Measurements from ENCODE around the gene TRAPPC3. TPM values are rescaled to one million over a fixed set of nuclear protein-coding genes. Genes with fewer than 3 reads are reported as not detected.

The TRAPPC3 gene
- total and polyA plus RNA-seq, 2 donors (not counting 1 experiment from before 2014, with no cell fraction given) = 40.5 to 42.1 TPM

DNA sequence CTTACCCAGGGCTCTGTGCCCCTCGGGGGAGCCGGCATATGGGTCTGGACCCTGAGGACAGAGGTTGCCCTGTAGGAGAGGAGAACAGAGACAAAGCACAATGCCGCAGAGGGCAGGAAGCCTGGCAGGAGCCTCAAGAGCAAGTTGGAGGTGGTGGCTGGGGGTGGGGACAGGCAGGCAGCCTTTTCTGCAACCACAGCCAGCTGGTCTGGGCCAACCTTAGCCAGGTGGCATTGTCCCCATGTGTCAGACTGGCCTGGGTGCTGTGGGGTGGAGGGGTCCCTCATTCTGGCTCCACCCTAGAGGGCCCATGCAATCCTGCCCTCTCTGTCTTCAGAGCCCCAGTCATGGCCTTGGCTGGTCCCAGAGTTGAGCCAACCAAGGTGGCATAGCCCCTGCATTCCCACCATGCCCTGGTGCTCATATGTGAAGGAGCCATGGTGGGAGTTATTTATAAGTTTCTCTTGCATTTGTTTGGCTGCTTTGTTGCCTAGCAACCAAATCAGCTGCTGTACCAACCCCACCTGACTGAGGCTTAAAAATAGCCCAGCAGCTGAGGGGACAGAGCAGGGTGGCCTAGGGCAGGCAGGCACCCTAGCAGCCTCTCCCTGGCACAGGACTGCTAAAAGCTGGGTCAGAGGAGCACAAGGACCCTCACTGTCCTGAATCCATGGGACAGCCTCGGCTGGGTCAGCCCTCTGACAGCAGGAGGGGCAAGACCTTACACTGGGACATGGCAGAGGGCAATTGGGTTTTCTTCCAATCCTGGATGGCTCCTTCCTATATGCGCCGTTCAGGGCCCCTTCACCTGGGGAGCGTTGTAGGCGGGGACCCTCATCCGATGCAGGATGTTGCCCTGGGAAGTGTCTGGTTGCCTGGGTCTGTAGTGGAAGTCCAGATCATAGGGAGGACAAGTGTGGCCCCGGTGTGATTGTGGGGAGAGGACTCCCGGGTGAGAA is 26.1 kb upstream of the TRAPPC3 start:
- intact Hi-C loops (cut with micrococcal nuclease) = no loop called here
- Histone ChIP-seq H3K4me1 (ENCODE audit: control insufficient read depth in 2 of 2, insufficient read depth in 2 of 2, low read length in 2 of 2) (peaks cover 11 to 13% of the 10 kb centered on the region in 2 donors), H3K27me3 (replicated peaks in 1 of 4; ENCODE audit: control extremely low read depth in 1 of 4, control insufficient read depth in 3 of 4, insufficient read depth in 4 of 4, low read length in 3 of 4) (no peaks in the 10 kb centered on the region), H3K36me3 (replicated peaks in 1 of 2; ENCODE audit: control extremely low read depth in 1 of 2, control insufficient read depth in 1 of 2, extremely low read depth in 1 of 2, insufficient read depth in 2 of 2, low read length in 1 of 2) (peaks cover 5 to 76% of the 10 kb centered on the region in 2 experiments), H3K4me2 (replicated peaks; ENCODE audit: low read depth, low read length, poor library complexity, severe bottlenecking) (peak overlapping the region; percentile 21), H4K20me1 (ENCODE audit: control insufficient read depth, insufficient read depth, low read length, poor library complexity, severe bottlenecking) (peaks cover 15% of the 10 kb centered on the region), H3K9me3 (ENCODE audit: control extremely low read depth in 1 of 3, control insufficient read depth in 2 of 3, insufficient read depth in 1 of 3, low read length in 2 of 3) (no peaks in the 10 kb centered on the region), H3K79me2 (ENCODE audit: control insufficient read depth, insufficient read depth, low read length) (peaks cover 14% of the 10 kb centered on the region), H3K4me3 (ENCODE audit: control extremely low read depth in 1 of 5, extremely low read depth in 1 of 5, insufficient read depth in 1 of 5, low read depth in 2 of 5, low read length in 4 of 5) (no peak overlapping the region), H2AFZ (ENCODE audit: insufficient read depth, low read depth, low read length, poor library complexity, severe bottlenecking) (no peak overlapping the region), H3K9ac (ENCODE audit: low read length) (no peak overlapping the region), H3K27ac (ENCODE audit: low read length in 2 of 2) (peak overlapping the region; percentile 16 to 62)
- POLR2A ChIA-PET = interaction anchor here (0.6 kb wide), 2 partner anchors 85 to 826 kb away, joined by 5 to 7 read pairs; no protein-coding TSS in a partner anchor
- DNase-seq (peak; percentile 69), ATAC-seq (ENCODE audit: low read depth) (peak; percentile 39)
- no peak for TF ChIP-seq EZH2 (IDR thresholded peaks at IDR 0.05; ENCODE audit: borderline replicate concordance, insufficient read depth, low read depth, low read length, poor library complexity, severe bottlenecking)
- TF ChIP-seq, protein P1, sequence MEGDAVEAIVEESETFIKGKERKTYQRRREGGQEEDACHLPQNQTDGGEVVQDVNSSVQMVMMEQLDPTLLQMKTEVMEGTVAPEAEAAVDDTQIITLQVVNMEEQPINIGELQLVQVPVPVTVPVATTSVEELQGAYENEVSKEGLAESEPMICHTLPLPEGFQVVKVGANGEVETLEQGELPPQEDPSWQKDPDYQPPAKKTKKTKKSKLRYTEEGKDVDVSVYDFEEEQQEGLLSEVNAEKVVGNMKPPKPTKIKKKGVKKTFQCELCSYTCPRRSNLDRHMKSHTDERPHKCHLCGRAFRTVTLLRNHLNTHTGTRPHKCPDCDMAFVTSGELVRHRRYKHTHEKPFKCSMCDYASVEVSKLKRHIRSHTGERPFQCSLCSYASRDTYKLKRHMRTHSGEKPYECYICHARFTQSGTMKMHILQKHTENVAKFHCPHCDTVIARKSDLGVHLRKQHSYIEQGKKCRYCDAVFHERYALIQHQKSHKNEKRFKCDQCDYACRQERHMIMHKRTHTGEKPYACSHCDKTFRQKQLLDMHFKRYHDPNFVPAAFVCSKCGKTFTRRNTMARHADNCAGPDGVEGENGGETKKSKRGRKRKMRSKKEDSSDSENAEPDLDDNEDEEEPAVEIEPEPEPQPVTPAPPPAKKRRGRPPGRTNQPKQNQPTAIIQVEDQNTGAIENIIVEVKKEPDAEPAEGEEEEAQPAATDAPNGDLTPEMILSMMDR (IDR thresholded peaks at IDR 0.05) = no peak
- Mint-ChIP-seq H3K4me3 (no peak overlapping the region), H3K27me3 (no peaks in the 10 kb centered on the region), H3K4me1 (peaks cover 17% of the 10 kb centered on the region), H3K27ac (peak overlapping the region; percentile 61), H3K9me3 (ENCODE audit: insufficient read depth) (no peaks in the 10 kb centered on the region)
- 54% methylated on average over 2 of the region's 11 CpGs for WGBS (ENCODE audit: insufficient coverage)
- CTCF ChIA-PET = no interaction called here

DNA sequence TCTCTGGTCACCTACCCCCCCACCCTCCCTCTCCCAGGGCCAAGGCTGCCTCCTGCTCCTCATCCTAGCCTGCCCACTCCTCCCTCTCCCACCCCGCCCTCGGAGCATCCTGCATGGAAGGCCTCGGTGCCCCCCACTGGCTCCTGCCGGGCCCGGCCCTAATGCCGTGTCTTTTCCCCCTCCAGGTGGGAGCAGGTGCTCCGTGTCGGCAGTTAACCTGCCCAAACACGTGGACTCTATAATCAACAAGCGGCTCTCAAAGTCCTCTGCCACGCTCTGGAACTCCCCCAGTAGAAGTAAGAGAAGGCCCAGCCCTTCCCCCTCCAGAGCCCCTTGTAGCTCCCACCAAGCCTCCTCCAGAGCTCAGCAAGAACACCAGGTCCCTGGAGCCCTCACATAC is 25.4 kb upstream of the TRAPPC3 start:
- peaks cover 5 to 70% of the 10 kb centered on the region in 2 experiments for H3K36me3 ChIP-seq (replicated peaks in 1 of 2; ENCODE audit: control extremely low read depth in 1 of 2, control insufficient read depth in 1 of 2, extremely low read depth in 1 of 2, insufficient read depth in 2 of 2, low read length in 1 of 2)

More for the DNA sequence above, 25.4 kb upstream of the TRAPPC3 start:
- Histone ChIP-seq H3K9ac (ENCODE audit: low read length) (no peak overlapping the region), H2AFZ (ENCODE audit: insufficient read depth, low read depth, low read length, poor library complexity, severe bottlenecking) (no peak overlapping the region), H3K27me3 (replicated peaks in 1 of 4; ENCODE audit: control extremely low read depth in 1 of 4, control insufficient read depth in 3 of 4, insufficient read depth in 4 of 4, low read length in 3 of 4) (no peaks in the 10 kb centered on the region), H3K79me2 (ENCODE audit: control insufficient read depth, insufficient read depth, low read length) (peaks cover 14% of the 10 kb centered on the region), H3K9me3 (ENCODE audit: control extremely low read depth in 1 of 3, control insufficient read depth in 2 of 3, insufficient read depth in 1 of 3, low read length in 2 of 3) (no peaks in the 10 kb centered on the region), H3K4me3 (ENCODE audit: control extremely low read depth in 1 of 5, extremely low read depth in 1 of 5, insufficient read depth in 1 of 5, low read depth in 2 of 5, low read length in 4 of 5) (no peak overlapping the region), H3K4me2 (replicated peaks; ENCODE audit: low read depth, low read length, poor library complexity, severe bottlenecking) (peak overlapping the region; percentile 21), H3K27ac (ENCODE audit: low read length in 2 of 2) (peak overlapping the region; percentile 16 to 62), H4K20me1 (ENCODE audit: control insufficient read depth, insufficient read depth, low read length, poor library complexity, severe bottlenecking) (peaks cover 19% of the 10 kb centered on the region), H3K4me1 (ENCODE audit: control insufficient read depth in 2 of 2, insufficient read depth in 2 of 2, low read length in 2 of 2) (peaks cover 11 to 13% of the 10 kb centered on the region in 2 donors)
- POLR2A ChIA-PET = interaction anchor here (0.6 kb wide), 2 partner anchors 21 to 825 kb away, joined by 3 to 5 read pairs; no protein-coding TSS in a partner anchor
- peak overlapping the region; percentile 3 for H3K27ac Mint-ChIP-seq
- no peak for DNase-seq
- intact Hi-C loops (cut with micrococcal nuclease) = no loop called here
- CTCF ChIA-PET = no interaction called here
- no peaks in the 10 kb centered on the region for H3K9me3 Mint-ChIP-seq (ENCODE audit: insufficient read depth)
- H3K4me1 Mint-ChIP-seq = peaks cover 17% of the 10 kb centered on the region
- TF ChIP-seq, protein P1 (IDR thresholded peaks at IDR 0.05) = no peak
- no peak for TF ChIP-seq EZH2 (IDR thresholded peaks at IDR 0.05; ENCODE audit: borderline replicate concordance, insufficient read depth, low read depth, low read length, poor library complexity, severe bottlenecking)
- WGBS (ENCODE audit: insufficient coverage) = 97% methylated on average over 11 of the region's 11 CpGs
- no peak overlapping the region for H3K4me3 Mint-ChIP-seq
- no peaks in the 10 kb centered on the region for H3K27me3 Mint-ChIP-seq
- no peak for ATAC-seq (ENCODE audit: low read depth)
